Peyer's patch (tissue), 4 donors: Measurements from ENCODE around the gene MOB3A.

Source experiments
- POLR2A ChIP-seq, 2 donors: fragments of 450-650 bp; IDR thresholded peaks; one replicate each; pipeline ENCODE4 v1.5.1; 2017; ENCODE audit warnings: antibody characterized with exemption in 2 of 2, mild to moderate bottlenecking in 2 of 2, moderate library complexity in 2 of 2
- TF ChIP-seq, protein P1 (sequence below), 6 experiments: fragments of 450-650 bp in 4 of 6; fragments of 200-600 bp in 2 of 6; sonication (generic) in 1 of 6; IDR thresholded peaks; one replicate each; pipeline ENCODE4 v1.5.1; 2017 to 2019; ENCODE audit warnings: antibody characterized with exemption in 6 of 6, mild to moderate bottlenecking in 3 of 6, moderate library complexity in 1 of 6

DNA sequence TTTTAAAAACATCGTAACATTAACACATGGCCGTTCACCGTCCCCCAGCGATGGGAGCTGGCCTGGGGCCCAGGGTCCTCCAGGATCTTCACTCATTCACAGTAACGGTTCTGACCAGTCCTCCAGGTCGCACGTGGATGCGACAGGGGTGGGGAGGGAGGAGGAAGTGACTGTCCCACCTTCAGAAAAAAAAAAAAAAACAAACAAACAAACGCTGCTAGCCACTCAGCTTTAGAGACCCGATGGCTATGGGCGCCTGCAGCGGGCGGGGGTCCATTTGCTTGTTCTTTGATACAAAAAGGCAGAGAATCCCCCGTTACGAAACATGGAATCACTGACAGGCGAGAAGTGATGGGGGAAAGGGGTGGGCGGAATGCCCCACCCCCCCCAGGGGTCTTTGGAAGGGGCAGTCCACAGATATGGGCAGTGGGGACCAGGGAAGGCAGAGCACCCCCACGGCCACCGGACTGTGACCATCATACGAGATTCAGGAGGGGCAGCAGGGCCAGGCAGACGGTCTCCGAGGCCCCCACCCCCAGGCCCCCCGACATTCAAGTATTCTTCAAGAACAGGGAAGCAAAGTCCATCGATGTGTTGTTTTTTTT lies 58.4 kb downstream of the MOB3A start:
- TF ChIP-seq, protein P1, sequence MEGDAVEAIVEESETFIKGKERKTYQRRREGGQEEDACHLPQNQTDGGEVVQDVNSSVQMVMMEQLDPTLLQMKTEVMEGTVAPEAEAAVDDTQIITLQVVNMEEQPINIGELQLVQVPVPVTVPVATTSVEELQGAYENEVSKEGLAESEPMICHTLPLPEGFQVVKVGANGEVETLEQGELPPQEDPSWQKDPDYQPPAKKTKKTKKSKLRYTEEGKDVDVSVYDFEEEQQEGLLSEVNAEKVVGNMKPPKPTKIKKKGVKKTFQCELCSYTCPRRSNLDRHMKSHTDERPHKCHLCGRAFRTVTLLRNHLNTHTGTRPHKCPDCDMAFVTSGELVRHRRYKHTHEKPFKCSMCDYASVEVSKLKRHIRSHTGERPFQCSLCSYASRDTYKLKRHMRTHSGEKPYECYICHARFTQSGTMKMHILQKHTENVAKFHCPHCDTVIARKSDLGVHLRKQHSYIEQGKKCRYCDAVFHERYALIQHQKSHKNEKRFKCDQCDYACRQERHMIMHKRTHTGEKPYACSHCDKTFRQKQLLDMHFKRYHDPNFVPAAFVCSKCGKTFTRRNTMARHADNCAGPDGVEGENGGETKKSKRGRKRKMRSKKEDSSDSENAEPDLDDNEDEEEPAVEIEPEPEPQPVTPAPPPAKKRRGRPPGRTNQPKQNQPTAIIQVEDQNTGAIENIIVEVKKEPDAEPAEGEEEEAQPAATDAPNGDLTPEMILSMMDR (IDR thresholded peaks at IDR 0.05) = no peak
- TF ChIP-seq POLR2A (IDR thresholded peaks at IDR 0.05) = no peak
